Measurements from ENCODE around the gene XPR1. TPM values are rescaled to one million over a fixed set of nuclear protein-coding genes. Genes with fewer than 3 reads are reported as not detected.

XPR1 gene
- total and polyA plus RNA-seq, 10 of the 15 experiments (the other 5 are each of a cell fraction or from before 2014, with no cell fraction given), result 1.1 to 33.9 (median 11.3) TPM

DNA sequence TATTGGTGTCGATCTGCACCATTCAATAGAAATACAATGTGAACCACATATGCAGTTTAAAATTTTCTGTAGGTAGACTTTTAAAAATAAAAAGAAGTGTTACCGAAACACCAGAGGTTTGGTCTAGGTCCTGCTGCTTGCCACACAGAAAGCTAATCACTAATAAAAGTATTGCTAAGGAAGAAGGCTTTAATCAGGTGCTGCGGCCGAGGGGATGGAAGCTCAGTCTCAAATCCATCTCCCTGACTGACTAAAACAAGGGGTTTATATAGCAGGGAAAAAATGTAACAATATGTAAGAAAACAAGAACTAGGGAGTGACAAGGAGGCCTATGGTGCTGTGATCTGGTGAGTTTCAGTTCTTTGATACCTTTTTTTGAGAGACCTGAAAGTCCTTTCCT, 99.3 kb downstream of the XPR1 start (continued):
- TF ChIP-seq EZH2 (IDR thresholded peaks at IDR 0.05; ENCODE audit: borderline replicate concordance, control insufficient read depth, low read depth, low read length) (no peak), YY1 (IDR thresholded peaks at IDR 0.05; ENCODE audit: low read depth, low read length) (no peak), RCOR1 (conservative IDR thresholded peaks at IDR 0.05; ENCODE audit: low read depth, low read length) (no peak)
- TF ChIP-seq, protein P1, sequence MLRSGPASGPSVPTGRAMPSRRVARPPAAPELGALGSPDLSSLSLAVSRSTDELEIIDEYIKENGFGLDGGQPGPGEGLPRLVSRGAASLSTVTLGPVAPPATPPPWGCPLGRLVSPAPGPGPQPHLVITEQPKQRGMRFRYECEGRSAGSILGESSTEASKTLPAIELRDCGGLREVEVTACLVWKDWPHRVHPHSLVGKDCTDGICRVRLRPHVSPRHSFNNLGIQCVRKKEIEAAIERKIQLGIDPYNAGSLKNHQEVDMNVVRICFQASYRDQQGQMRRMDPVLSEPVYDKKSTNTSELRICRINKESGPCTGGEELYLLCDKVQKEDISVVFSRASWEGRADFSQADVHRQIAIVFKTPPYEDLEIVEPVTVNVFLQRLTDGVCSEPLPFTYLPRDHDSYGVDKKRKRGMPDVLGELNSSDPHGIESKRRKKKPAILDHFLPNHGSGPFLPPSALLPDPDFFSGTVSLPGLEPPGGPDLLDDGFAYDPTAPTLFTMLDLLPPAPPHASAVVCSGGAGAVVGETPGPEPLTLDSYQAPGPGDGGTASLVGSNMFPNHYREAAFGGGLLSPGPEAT (IDR thresholded peaks at IDR 0.05; ENCODE audit: low read depth), result no peak

DNA sequence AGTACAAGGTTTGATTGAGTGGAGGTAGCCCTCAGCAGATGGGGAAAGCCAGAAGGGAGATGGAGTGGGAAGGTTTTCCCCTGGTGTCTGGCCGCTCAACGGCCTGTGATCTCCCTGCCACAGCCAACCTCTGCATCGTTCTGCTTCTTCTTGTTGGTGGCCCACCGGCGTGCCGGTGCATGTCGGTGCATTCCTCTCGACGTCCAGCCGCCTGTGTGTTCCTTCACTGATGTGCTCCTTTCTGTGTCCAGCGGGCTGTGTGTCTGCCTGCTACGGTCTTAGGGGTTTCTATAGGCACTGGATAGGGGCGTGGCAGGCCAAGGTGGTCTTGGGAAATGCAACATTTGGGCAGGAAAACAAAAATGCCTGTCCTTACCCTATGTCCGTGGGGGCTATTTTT, 101.0 kb downstream of the XPR1 start:
- intact Hi-C loops (cut with micrococcal nuclease; ENCODE audit: unreplicated experiment), result no loop called here
- 91% methylated on average over 14 of the region's 14 CpGs for WGBS (ENCODE audit: insufficient coverage, insufficient replicate concordance, low lambda C conversion rate, missing lambda C conversion rate)
- TF ChIP-seq, protein P2, sequence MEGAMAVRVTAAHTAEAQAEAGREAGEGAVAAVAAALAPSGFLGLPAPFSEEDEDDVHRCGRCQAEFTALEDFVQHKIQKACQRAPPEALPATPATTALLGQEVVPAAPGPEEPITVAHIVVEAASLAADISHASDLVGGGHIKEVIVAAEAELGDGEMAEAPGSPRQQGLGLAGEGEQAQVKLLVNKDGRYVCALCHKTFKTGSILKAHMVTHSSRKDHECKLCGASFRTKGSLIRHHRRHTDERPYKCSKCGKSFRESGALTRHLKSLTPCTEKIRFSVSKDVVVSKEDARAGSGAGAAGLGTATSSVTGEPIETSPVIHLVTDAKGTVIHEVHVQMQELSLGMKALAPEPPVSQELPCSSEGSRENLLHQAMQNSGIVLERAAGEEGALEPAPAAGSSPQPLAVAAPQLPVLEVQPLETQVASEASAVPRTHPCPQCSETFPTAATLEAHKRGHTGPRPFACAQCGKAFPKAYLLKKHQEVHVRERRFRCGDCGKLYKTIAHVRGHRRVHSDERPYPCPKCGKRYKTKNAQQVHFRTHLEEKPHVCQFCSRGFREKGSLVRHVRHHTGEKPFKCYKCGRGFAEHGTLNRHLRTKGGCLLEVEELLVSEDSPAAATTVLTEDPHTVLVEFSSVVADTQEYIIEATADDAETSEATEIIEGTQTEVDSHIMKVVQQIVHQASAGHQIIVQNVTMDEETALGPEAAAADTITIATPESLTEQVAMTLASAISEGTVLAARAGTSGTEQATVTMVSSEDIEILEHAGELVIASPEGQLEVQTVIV (IDR thresholded peaks at IDR 0.05; ENCODE audit: borderline replicate concordance, partially characterized antibody), result no peak
- no peak for TF ChIP-seq CBX3 (IDR thresholded peaks at IDR 0.05; ENCODE audit: borderline replicate concordance, low read depth)
- TF ChIP-seq MYC (IDR thresholded peaks at IDR 0.05; ENCODE audit: insufficient read depth, insufficient read length, insufficient replicate concordance, low read length, severe bottlenecking), result no peak
- TF ChIP-seq, protein P3, sequence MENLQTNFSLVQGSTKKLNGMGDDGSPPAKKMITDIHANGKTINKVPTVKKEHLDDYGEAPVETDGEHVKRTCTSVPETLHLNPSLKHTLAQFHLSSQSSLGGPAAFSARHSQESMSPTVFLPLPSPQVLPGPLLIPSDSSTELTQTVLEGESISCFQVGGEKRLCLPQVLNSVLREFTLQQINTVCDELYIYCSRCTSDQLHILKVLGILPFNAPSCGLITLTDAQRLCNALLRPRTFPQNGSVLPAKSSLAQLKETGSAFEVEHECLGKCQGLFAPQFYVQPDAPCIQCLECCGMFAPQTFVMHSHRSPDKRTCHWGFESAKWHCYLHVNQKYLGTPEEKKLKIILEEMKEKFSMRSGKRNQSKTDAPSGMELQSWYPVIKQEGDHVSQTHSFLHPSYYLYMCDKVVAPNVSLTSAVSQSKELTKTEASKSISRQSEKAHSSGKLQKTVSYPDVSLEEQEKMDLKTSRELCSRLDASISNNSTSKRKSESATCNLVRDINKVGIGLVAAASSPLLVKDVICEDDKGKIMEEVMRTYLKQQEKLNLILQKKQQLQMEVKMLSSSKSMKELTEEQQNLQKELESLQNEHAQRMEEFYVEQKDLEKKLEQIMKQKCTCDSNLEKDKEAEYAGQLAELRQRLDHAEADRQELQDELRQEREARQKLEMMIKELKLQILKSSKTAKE (IDR thresholded peaks at IDR 0.05; ENCODE audit: low read depth, poor library complexity, severe bottlenecking), result no peak
- no peak for TF ChIP-seq STAT3 (IDR thresholded peaks at IDR 0.05; ENCODE audit: low read depth, low read length)
- TF ChIP-seq RBBP5 (conservative IDR thresholded peaks at IDR 0.05), result no peak
- no peak for TF ChIP-seq NR2C2 (IDR thresholded peaks at IDR 0.05; ENCODE audit: borderline replicate concordance, control insufficient read depth, insufficient read length, low read depth)
- TF ChIP-seq, protein P4, sequence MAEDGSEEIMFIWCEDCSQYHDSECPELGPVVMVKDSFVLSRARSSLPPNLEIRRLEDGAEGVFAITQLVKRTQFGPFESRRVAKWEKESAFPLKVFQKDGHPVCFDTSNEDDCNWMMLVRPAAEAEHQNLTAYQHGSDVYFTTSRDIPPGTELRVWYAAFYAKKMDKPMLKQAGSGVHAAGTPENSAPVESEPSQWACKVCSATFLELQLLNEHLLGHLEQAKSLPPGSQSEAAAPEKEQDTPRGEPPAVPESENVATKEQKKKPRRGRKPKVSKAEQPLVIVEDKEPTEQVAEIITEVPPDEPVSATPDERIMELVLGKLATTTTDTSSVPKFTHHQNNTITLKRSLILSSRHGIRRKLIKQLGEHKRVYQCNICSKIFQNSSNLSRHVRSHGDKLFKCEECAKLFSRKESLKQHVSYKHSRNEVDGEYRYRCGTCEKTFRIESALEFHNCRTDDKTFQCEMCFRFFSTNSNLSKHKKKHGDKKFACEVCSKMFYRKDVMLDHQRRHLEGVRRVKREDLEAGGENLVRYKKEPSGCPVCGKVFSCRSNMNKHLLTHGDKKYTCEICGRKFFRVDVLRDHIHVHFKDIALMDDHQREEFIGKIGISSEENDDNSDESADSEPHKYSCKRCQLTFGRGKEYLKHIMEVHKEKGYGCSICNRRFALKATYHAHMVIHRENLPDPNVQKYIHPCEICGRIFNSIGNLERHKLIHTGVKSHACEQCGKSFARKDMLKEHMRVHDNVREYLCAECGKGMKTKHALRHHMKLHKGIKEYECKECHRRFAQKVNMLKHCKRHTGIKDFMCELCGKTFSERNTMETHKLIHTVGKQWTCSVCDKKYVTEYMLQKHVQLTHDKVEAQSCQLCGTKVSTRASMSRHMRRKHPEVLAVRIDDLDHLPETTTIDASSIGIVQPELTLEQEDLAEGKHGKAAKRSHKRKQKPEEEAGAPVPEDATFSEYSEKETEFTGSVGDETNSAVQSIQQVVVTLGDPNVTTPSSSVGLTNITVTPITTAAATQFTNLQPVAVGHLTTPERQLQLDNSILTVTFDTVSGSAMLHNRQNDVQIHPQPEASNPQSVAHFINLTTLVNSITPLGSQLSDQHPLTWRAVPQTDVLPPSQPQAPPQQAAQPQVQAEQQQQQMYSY (CRISPR knock-in tag; IDR thresholded peaks at IDR 0.05), result no peak

More for the DNA sequence above, 101.0 kb downstream of the XPR1 start:
- no peak overlapping the region for H3K9ac ChIP-seq (ENCODE audit: control insufficient read depth, insufficient read depth, low read length)
- no peak for DNase-seq (ENCODE audit: low read depth, low spot score)
- ChIA-PET POLR2A (no interaction called here), RAD21 (ENCODE audit: unreplicated experiment) (no interaction called here), CTCF (interaction anchor here (0.7 kb wide), 1 partner anchor 149 kb away, joined by 3 read pairs; no protein-coding TSS in a partner anchor), SMC1A (ENCODE audit: uncharacterized antibody, unreplicated experiment) (no interaction called here)
- no peaks in the 10 kb centered on the region for H4K20me1 ChIP-seq (ENCODE audit: control insufficient read depth, insufficient read depth)
- no peaks in the 10 kb centered on the region for H3K4me1 ChIP-seq (ENCODE audit: control insufficient read depth, insufficient read depth, low read length)
- no peak overlapping the region for H3K4me3 ChIP-seq
- in situ Hi-C loops (cut with MboI), result loop anchor here (5.0 kb wide), 1 partner anchor 71 kb away; no protein-coding TSS in a partner anchor
- H3K36me3 ChIP-seq (ENCODE audit: control insufficient read depth in 2 of 2, insufficient read depth in 2 of 2, low read length in 1 of 2), result no peaks in the 10 kb centered on the region
- no peak for FAIRE-seq
- H2AFZ ChIP-seq (ENCODE audit: control insufficient read depth, low read depth, low read length), result no peak overlapping the region
- peaks cover 14% of the 10 kb centered on the region for H3K9me3 ChIP-seq (replicated peaks; ENCODE audit: control insufficient read depth, insufficient read depth, low read length)
- no peaks in the 10 kb centered on the region for H3K79me2 ChIP-seq (ENCODE audit: control insufficient read depth, insufficient read depth, low read length)
- ATAC-seq, result no peak
- H3K27me3 ChIP-seq (replicated peaks in 1 of 2; ENCODE audit: control insufficient read depth in 2 of 2, insufficient read depth in 2 of 2, low read length in 1 of 2), result no peaks in the 10 kb centered on the region
- H3K4me2 ChIP-seq (ENCODE audit: control insufficient read depth, insufficient read depth), result no peak overlapping the region
- BruUV-seq (replicated peaks), result no TSS peak
- no peak overlapping the region for H3K27ac ChIP-seq (ENCODE audit: control insufficient read depth, insufficient read depth)
